SH-SY5Y (cell line): ENCODE measurements around the gene C18orf63.

Source experiments
- GATA2 ChIP-seq: IDR thresholded peaks from 2 replicates; pipeline ENCODE4 v1.6.1; 2011; ENCODE audit warnings: mild to moderate bottlenecking, low read depth, low read length
- GATA3 ChIP-seq: IDR thresholded peaks from 2 replicates; pipeline ENCODE4 v1.6.1; 2011; ENCODE audit warnings: low read depth, mild to moderate bottlenecking, low read length, moderate library complexity

- TF ChIP-seq GATA2 (no peak), GATA3 (no peak)
Observed at GRCh38 chr18:74299162-74299561, 16.5 kb upstream of the C18orf63 start.
